Measurements from ENCODE around the gene SNRK. TPM values are rescaled to one million over a fixed set of nuclear protein-coding genes. Genes with fewer than 3 reads are reported as not detected.

Gene SNRK
- total and polyA plus RNA-seq, 9 of the 15 experiments (the other 6 are each of a cell fraction or from before 2014, with no cell fraction given), result 1.7 to 12.3 (median 7.3) TPM

DNA sequence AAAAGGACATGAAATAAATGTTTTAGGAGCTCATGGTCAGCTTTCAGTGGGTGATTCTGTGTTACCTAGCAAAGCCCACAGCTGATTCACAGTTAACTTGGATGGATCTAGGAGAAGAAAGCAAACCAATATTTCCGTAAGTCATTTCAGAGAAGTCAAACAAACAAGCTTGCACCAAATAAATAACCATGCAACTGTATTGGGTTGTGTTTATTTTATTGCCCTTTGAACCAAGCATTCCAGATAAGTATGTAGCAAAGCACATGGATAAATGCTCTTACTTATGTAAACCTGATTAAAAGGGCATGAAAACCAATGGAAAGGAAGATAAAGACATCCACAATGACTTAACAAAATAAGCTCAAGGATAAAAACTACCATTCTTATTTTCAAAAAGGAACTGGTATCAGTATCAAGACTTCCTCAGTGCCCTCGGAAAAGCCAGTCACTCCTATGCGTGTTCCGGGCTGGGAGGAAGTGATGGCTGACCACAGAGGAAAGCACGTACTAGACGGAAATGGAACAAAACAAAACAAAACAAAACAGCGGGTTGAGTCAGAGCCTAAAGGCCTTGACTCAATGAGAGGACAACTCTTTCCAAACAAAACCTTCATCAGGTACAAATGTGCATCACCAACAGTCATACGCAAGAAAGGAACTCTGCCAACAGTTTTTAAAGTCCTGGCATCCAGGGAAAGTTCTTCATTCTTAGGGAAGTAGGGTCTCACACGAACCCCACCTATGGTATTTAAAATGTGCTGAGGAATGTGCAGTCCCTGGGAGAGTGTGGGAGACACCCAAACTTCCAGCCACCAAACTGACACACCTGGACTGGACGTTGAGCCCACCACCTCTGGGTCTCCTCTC is 103.3 kb downstream of the SNRK start (continued):
- TF ChIP-seq, protein P1, sequence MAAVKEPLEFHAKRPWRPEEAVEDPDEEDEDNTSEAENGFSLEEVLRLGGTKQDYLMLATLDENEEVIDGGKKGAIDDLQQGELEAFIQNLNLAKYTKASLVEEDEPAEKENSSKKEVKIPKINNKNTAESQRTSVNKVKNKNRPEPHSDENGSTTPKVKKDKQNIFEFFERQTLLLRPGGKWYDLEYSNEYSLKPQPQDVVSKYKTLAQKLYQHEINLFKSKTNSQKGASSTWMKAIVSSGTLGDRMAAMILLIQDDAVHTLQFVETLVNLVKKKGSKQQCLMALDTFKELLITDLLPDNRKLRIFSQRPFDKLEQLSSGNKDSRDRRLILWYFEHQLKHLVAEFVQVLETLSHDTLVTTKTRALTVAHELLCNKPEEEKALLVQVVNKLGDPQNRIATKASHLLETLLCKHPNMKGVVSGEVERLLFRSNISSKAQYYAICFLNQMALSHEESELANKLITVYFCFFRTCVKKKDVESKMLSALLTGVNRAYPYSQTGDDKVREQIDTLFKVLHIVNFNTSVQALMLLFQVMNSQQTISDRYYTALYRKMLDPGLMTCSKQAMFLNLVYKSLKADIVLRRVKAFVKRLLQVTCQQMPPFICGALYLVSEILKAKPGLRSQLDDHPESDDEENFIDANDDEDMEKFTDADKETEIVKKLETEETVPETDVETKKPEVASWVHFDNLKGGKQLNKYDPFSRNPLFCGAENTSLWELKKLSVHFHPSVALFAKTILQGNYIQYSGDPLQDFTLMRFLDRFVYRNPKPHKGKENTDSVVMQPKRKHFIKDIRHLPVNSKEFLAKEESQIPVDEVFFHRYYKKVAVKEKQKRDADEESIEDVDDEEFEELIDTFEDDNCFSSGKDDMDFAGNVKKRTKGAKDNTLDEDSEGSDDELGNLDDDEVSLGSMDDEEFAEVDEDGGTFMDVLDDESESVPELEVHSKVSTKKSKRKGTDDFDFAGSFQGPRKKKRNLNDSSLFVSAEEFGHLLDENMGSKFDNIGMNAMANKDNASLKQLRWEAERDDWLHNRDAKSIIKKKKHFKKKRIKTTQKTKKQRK (IDR thresholded peaks at IDR 0.05; ENCODE audit: borderline replicate concordance, low read depth, low read length), result no peak
- TF ChIP-seq ZNF175 (CRISPR knock-in tag; IDR thresholded peaks at IDR 0.05; ENCODE audit: low read depth) (peak; percentile 79; the same call in 1 of the 2 replicates), MAFK (IDR thresholded peaks at IDR 0.05; ENCODE audit: low read length) (peak; percentile 53; the same call in 1 of the 2 replicates), SMARCE1 (IDR thresholded peaks at IDR 0.05) (peak; percentile 44; the same call in 1 of the 2 replicates), CEBPB (tag; IDR thresholded peaks at IDR 0.05) (no peak), NFRKB (IDR thresholded peaks at IDR 0.05; ENCODE audit: low read depth) (no peak), CBFA2T3 (IDR thresholded peaks at IDR 0.05) (peak; percentile 26; the same call in 1 of the 2 replicates), ETV6 (IDR thresholded peaks at IDR 0.05; ENCODE audit: borderline replicate concordance in 1 of 2, low read depth in 2 of 2, low read length in 1 of 2) (peak; percentile 97 to 99), ETV6 (CRISPR knock-in tag; IDR thresholded peaks at IDR 0.05; ENCODE audit: borderline replicate concordance) (no peak), TBL1XR1 (IDR thresholded peaks at IDR 0.05; ENCODE audit: low read length in 2 of 2) (0 out of 4 replicates have a peak, but pooled peaks of 1 of the 2 experiments have one; percentile 38), NR2C2 (CRISPR knock-in tag; IDR thresholded peaks at IDR 0.05) (no peak), NR2C2 (tag; IDR thresholded peaks at IDR 0.05) (peak; percentile 85), CXXC5 (CRISPR knock-in tag; IDR thresholded peaks at IDR 0.05) (peak; percentile 63), BACH1 (tag; IDR thresholded peaks at IDR 0.05) (peak; percentile 35; the same call in 1 of the 2 replicates), ZNF583 (CRISPR knock-in tag; IDR thresholded peaks at IDR 0.05) (peak; percentile 33; the same call in 1 of the 2 replicates), SMARCA4 (IDR thresholded peaks at IDR 0.05) (peak; percentile 69; the same call in 1 of the 2 replicates), PRMT5 (CRISPR knock-in tag; IDR thresholded peaks at IDR 0.05) (no peak), CAMTA2 (CRISPR knock-in tag; conservative IDR thresholded peaks at IDR 0.05) (0 out of 2 replicates have a peak, but pooled peaks have one; percentile 40), GABPA (tag; conservative IDR thresholded peaks at IDR 0.05; ENCODE audit: low read depth) (peak; percentile 86)
- TF ChIP-seq, protein P2, sequence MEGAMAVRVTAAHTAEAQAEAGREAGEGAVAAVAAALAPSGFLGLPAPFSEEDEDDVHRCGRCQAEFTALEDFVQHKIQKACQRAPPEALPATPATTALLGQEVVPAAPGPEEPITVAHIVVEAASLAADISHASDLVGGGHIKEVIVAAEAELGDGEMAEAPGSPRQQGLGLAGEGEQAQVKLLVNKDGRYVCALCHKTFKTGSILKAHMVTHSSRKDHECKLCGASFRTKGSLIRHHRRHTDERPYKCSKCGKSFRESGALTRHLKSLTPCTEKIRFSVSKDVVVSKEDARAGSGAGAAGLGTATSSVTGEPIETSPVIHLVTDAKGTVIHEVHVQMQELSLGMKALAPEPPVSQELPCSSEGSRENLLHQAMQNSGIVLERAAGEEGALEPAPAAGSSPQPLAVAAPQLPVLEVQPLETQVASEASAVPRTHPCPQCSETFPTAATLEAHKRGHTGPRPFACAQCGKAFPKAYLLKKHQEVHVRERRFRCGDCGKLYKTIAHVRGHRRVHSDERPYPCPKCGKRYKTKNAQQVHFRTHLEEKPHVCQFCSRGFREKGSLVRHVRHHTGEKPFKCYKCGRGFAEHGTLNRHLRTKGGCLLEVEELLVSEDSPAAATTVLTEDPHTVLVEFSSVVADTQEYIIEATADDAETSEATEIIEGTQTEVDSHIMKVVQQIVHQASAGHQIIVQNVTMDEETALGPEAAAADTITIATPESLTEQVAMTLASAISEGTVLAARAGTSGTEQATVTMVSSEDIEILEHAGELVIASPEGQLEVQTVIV (CRISPR knock-in tag; IDR thresholded peaks at IDR 0.05; ENCODE audit: borderline replicate concordance), result no peak

Measured in K562 (cell line).